ENCODE data around the gene NPBWR2.

The NPBWR2 gene

GRCh38 chr20:64062276-64062595, 45.1 kb downstream of the NPBWR2 start:
- no peak for TF ChIP-seq CTCF (conservative IDR thresholded peaks at IDR 0.05; ENCODE audit: low read depth, low read length)
- peak overlapping the region; percentile 79 for H3K4me3 ChIP-seq (ENCODE audit: low read depth, low read length)
- DNase-seq (ENCODE audit: low read depth): no peak

GRCh38 chr20:64058536-64058935, 48.8 kb downstream of the NPBWR2 start:
- peak; percentile 70 for DNase-seq (ENCODE audit: low read depth)
- TF ChIP-seq CTCF (conservative IDR thresholded peaks at IDR 0.05; ENCODE audit: low read depth, low read length): no peak
- H3K4me3 ChIP-seq (ENCODE audit: low read depth, low read length): no peak overlapping the region

- TF ChIP-seq CTCF (conservative IDR thresholded peaks at IDR 0.05; ENCODE audit: low read depth, low read length): peak; percentile 86
- H3K4me3 ChIP-seq (ENCODE audit: low read depth, low read length): no peak overlapping the region
- DNase-seq (ENCODE audit: low read depth): peak; percentile 67
Observed at GRCh38 chr20:64057628-64058498, 49.5 kb downstream of the NPBWR2 start.

- no peak for TF ChIP-seq CTCF (conservative IDR thresholded peaks at IDR 0.05; ENCODE audit: low read depth, low read length)
- H3K4me3 ChIP-seq (ENCODE audit: low read depth, low read length): no peak overlapping the region
- no peak for DNase-seq (ENCODE audit: low read depth)
Observed at GRCh38 chr20:64056889-64057627, 50.3 kb downstream of the NPBWR2 start.

GRCh38 chr20:64056639-64056888, 50.8 kb downstream of the NPBWR2 start:
- H3K4me3 ChIP-seq (ENCODE audit: low read depth, low read length): no peak overlapping the region
- DNase-seq (ENCODE audit: low read depth): no peak
- no peak for TF ChIP-seq CTCF (conservative IDR thresholded peaks at IDR 0.05; ENCODE audit: low read depth, low read length)

GRCh38 chr20:64055893-64056638, 51.3 kb downstream of the NPBWR2 start:
- no peak for TF ChIP-seq CTCF (conservative IDR thresholded peaks at IDR 0.05; ENCODE audit: low read depth, low read length)
- H3K4me3 ChIP-seq (ENCODE audit: low read depth, low read length): no peak overlapping the region
- DNase-seq (ENCODE audit: low read depth): peak; percentile 36

All from choroid plexus epithelial cell (primary cell).